GM19324 (cell line): ENCODE results near the gene TMEM203.
A peak's percentile ranks its signal among the peaks of the same experiment; 100 is the strongest.

Source experiments
- ATAC-seq: cut with Tn5 transposase; IDR thresholded peaks from one replicate; pipeline ENCODE4 v1.9.1; 2021; ENCODE audit warnings: mild to moderate bottlenecking, moderate library complexity; ENCODE audit not compliant: unreplicated experiment, low FRiP score

Gene TMEM203

GRCh38 chr9:137198051-137198901 is 7.2 kb downstream of the TMEM203 start:
- ATAC-seq, result no peak

GRCh38 chr9:137195525-137196220 is 9.8 kb downstream of the TMEM203 start:
- ATAC-seq, result no peak

GRCh38 chr9:137194909-137195308 is 10.5 kb downstream of the TMEM203 start:
- ATAC-seq, result no peak

GRCh38 chr9:137194388-137194787 is 11.1 kb downstream of the TMEM203 start:
- no peak for ATAC-seq

GRCh38 chr9:137193771-137194170 is 11.7 kb downstream of the TMEM203 start:
- ATAC-seq, result no peak

GRCh38 chr9:137192859-137193258 is 12.6 kb downstream of the TMEM203 start:
- ATAC-seq, result no peak

GRCh38 chr9:137192448-137192780 is 13.0 kb downstream of the TMEM203 start:
- no peak for ATAC-seq

GRCh38 chr9:137191691-137192447 is 13.6 kb downstream of the TMEM203 start:
- ATAC-seq, result no peak

- ATAC-seq, result no peak
Observed at GRCh38 chr9:137191245-137191644, 14.2 kb downstream of the TMEM203 start.

- no peak for ATAC-seq
Observed at GRCh38 chr9:137190315-137190856, 15.1 kb downstream of the TMEM203 start.

GRCh38 chr9:137189297-137190295 is 15.9 kb downstream of the TMEM203 start:
- no peak for ATAC-seq

GRCh38 chr9:137188490-137189296 is 16.8 kb downstream of the TMEM203 start, which contains the start of the genes ANAPC2 and SSNA1:
Gene ANAPC2 (minus strand): TSS chr9:137188560. CDS start chr9:137188532, 28 bp downstream.
Gene SSNA1 (plus strand): TSS chr9:137188676. CDS start chr9:137188727, 51 bp downstream.
- ATAC-seq, result peak; percentile 86

- no peak for ATAC-seq
Observed at GRCh38 chr9:137188086-137188489, 17.4 kb downstream of the TMEM203 start.

- ATAC-seq, result no peak
Observed at GRCh38 chr9:137187386-137187785, 18.1 kb downstream of the TMEM203 start.

GRCh38 chr9:137186385-137186784 is 19.1 kb downstream of the TMEM203 start:
- no peak for ATAC-seq

GRCh38 chr9:137185921-137186320 is 19.5 kb downstream of the TMEM203 start:
- ATAC-seq, result no peak

- no peak for ATAC-seq
Observed at GRCh38 chr9:137184881-137185660, 20.4 kb downstream of the TMEM203 start.
